ENCODE measurements around the gene SV2B. TPM values are rescaled to one million over a fixed set of nuclear protein-coding genes. Genes with fewer than 3 reads are reported as not detected.

SV2B gene
- total and polyA plus RNA-seq, 2 donors (not counting 1 experiment from before 2014, with no cell fraction given): not detected

DNA sequence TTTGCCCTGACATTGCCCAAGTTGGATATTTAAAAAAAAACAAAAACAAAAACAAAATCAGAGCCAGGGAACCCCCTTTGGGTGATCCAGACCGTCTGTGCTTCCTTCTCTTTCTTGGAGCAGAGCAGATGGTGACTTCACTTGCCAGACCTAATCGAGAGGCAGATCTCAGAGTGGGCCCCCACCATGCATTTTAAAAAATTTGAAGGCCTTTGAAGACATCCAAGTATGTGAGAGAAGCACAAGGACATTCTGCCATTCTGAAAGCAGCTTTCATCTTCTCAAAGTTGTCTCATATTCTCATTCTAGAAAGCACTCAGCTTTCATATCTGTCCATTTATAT is 93.3 kb downstream of the SV2B start:
- Mint-ChIP-seq H3K27me3 (peaks cover 34% of the 10 kb centered on the region), H3K4me1 (no peaks in the 10 kb centered on the region), H3K27ac (no peak overlapping the region), H3K4me3 (no peak overlapping the region), H3K9me3 (ENCODE audit: insufficient read depth) (no peaks in the 10 kb centered on the region)
- no peaks in the 10 kb centered on the region for H3K36me3 ChIP-seq (replicated peaks in 1 of 2; ENCODE audit: control extremely low read depth in 1 of 2, control insufficient read depth in 1 of 2, extremely low read depth in 1 of 2, insufficient read depth in 2 of 2, low read length in 1 of 2)
- no peaks in the 10 kb centered on the region for H3K9me3 ChIP-seq (ENCODE audit: control extremely low read depth in 1 of 3, control insufficient read depth in 2 of 3, insufficient read depth in 1 of 3, low read length in 2 of 3)
- no peak for TF ChIP-seq EZH2 (IDR thresholded peaks at IDR 0.05; ENCODE audit: borderline replicate concordance, insufficient read depth, low read depth, low read length, poor library complexity, severe bottlenecking)
- TF ChIP-seq, protein P1, sequence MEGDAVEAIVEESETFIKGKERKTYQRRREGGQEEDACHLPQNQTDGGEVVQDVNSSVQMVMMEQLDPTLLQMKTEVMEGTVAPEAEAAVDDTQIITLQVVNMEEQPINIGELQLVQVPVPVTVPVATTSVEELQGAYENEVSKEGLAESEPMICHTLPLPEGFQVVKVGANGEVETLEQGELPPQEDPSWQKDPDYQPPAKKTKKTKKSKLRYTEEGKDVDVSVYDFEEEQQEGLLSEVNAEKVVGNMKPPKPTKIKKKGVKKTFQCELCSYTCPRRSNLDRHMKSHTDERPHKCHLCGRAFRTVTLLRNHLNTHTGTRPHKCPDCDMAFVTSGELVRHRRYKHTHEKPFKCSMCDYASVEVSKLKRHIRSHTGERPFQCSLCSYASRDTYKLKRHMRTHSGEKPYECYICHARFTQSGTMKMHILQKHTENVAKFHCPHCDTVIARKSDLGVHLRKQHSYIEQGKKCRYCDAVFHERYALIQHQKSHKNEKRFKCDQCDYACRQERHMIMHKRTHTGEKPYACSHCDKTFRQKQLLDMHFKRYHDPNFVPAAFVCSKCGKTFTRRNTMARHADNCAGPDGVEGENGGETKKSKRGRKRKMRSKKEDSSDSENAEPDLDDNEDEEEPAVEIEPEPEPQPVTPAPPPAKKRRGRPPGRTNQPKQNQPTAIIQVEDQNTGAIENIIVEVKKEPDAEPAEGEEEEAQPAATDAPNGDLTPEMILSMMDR (IDR thresholded peaks at IDR 0.05): no peak
- no peaks in the 10 kb centered on the region for H3K79me2 ChIP-seq (ENCODE audit: control insufficient read depth, insufficient read depth, low read length)
- no peak overlapping the region for H3K4me3 ChIP-seq (ENCODE audit: control extremely low read depth in 1 of 5, extremely low read depth in 1 of 5, insufficient read depth in 1 of 5, low read depth in 2 of 5, low read length in 4 of 5)
- no peak for DNase-seq
- no peak overlapping the region for H3K27ac ChIP-seq (ENCODE audit: low read length in 2 of 2)
- intact Hi-C loops (cut with micrococcal nuclease): no loop called here
- H3K27me3 ChIP-seq (replicated peaks in 1 of 4; ENCODE audit: control extremely low read depth in 1 of 4, control insufficient read depth in 3 of 4, insufficient read depth in 4 of 4, low read length in 3 of 4): peaks cover 0 to 8% (median 2%) of the 10 kb centered on the region in 4 experiments
- CTCF ChIA-PET: no interaction called here
- no peak for ATAC-seq (ENCODE audit: low read depth)
- POLR2A ChIA-PET: no interaction called here
- H3K4me2 ChIP-seq (replicated peaks; ENCODE audit: low read depth, low read length, poor library complexity, severe bottlenecking): no peak overlapping the region
- no peak overlapping the region for H3K9ac ChIP-seq (ENCODE audit: low read length)
- 37% methylated on average over 2 of the region's 2 CpGs for WGBS (ENCODE audit: insufficient coverage)
- no peaks in the 10 kb centered on the region for H4K20me1 ChIP-seq (ENCODE audit: control insufficient read depth, insufficient read depth, low read length, poor library complexity, severe bottlenecking)
- H3K4me1 ChIP-seq (ENCODE audit: control insufficient read depth in 2 of 2, insufficient read depth in 2 of 2, low read length in 2 of 2): no peaks in the 10 kb centered on the region
- no peak overlapping the region for H2AFZ ChIP-seq (ENCODE audit: insufficient read depth, low read depth, low read length, poor library complexity, severe bottlenecking)

DNA sequence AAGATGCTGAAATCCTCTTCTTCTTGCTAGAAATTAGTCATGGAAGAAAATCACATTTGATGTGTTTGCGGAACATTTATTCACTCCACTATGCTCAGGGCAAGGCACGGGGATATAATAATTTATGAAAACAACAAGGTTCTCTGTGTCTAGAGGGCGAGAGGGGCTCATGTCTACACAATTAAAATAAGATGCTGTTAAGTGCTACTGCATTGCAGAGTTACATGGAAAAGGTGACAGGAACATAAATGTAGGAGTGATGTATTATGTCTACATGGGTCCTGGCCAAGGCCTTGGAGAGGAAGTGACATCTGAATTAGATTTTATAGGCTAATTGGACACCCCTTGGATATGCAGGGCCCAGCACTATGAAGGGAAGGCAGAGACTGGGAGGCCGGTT is 96.1 kb downstream of the SV2B start:
- H3K9me3 Mint-ChIP-seq (ENCODE audit: insufficient read depth): no peaks in the 10 kb centered on the region
- peaks cover 37% of the 10 kb centered on the region for H3K27me3 Mint-ChIP-seq
- Histone ChIP-seq H4K20me1 (ENCODE audit: control insufficient read depth, insufficient read depth, low read length, poor library complexity, severe bottlenecking) (no peaks in the 10 kb centered on the region), H3K36me3 (replicated peaks in 1 of 2; ENCODE audit: control extremely low read depth in 1 of 2, control insufficient read depth in 1 of 2, extremely low read depth in 1 of 2, insufficient read depth in 2 of 2, low read length in 1 of 2) (no peaks in the 10 kb centered on the region), H3K9ac (ENCODE audit: low read length) (no peak overlapping the region), H3K4me3 (ENCODE audit: control extremely low read depth in 1 of 5, extremely low read depth in 1 of 5, insufficient read depth in 1 of 5, low read depth in 2 of 5, low read length in 4 of 5) (no peak overlapping the region), H2AFZ (ENCODE audit: insufficient read depth, low read depth, low read length, poor library complexity, severe bottlenecking) (no peak overlapping the region), H3K4me2 (replicated peaks; ENCODE audit: low read depth, low read length, poor library complexity, severe bottlenecking) (no peak overlapping the region), H3K27me3 (replicated peaks in 1 of 4; ENCODE audit: control extremely low read depth in 1 of 4, control insufficient read depth in 3 of 4, insufficient read depth in 4 of 4, low read length in 3 of 4) (peaks cover 0 to 8% (median 2%) of the 10 kb centered on the region in 4 experiments), H3K27ac (ENCODE audit: low read length in 2 of 2) (no peak overlapping the region), H3K4me1 (ENCODE audit: control insufficient read depth in 2 of 2, insufficient read depth in 2 of 2, low read length in 2 of 2) (no peaks in the 10 kb centered on the region), H3K79me2 (ENCODE audit: control insufficient read depth, insufficient read depth, low read length) (no peaks in the 10 kb centered on the region), H3K9me3 (ENCODE audit: control extremely low read depth in 1 of 3, control insufficient read depth in 2 of 3, insufficient read depth in 1 of 3, low read length in 2 of 3) (no peaks in the 10 kb centered on the region)
- WGBS (ENCODE audit: insufficient coverage): 90% methylated on average over 2 of the region's 4 CpGs
- no peak overlapping the region for H3K4me3 Mint-ChIP-seq
- ATAC-seq (ENCODE audit: low read depth) (no peak), DNase-seq (no peak)
- no peak overlapping the region for H3K27ac Mint-ChIP-seq
- no peaks in the 10 kb centered on the region for H3K4me1 Mint-ChIP-seq
- TF ChIP-seq, protein P1 (IDR thresholded peaks at IDR 0.05): no peak
- no peak for TF ChIP-seq EZH2 (IDR thresholded peaks at IDR 0.05; ENCODE audit: borderline replicate concordance, insufficient read depth, low read depth, low read length, poor library complexity, severe bottlenecking)
- ChIA-PET CTCF (no interaction called here), POLR2A (no interaction called here)
- intact Hi-C loops (cut with micrococcal nuclease): no loop called here

Data from B cell (primary cell).